H1 (cell line): ENCODE data around the gene XPO1.

Source experiments
- CTCF ChIP-seq, 3 experiments: IDR thresholded peaks; 1 replicate in 2 of 3; 2 replicates in 1 of 3; pipeline versions ENCODE4 v1.5.1 to v1.6.1; 2011; ENCODE audit warnings: low read length in 3 of 3, mild to moderate bottlenecking in 3 of 3, inconsistent platforms in 2 of 3, low read depth in 1 of 3, moderate library complexity in 1 of 3; ENCODE audit not compliant: insufficient read depth in 1 of 3; ENCODE audit errors: control extremely low read depth in 1 of 3
- EGR1 ChIP-seq: IDR thresholded peaks from 2 replicates; pipeline ENCODE4 v1.6.1; 2011; ENCODE audit warnings: low read depth, low read length, borderline replicate concordance
- PHF8 ChIP-seq: fragments of 200-600 bp; sonication (generic); conservative IDR thresholded peaks from 2 replicates; pipeline ENCODE4 v1.7.1; 2012; ENCODE audit warnings: low read depth, mild to moderate bottlenecking, inconsistent platforms, low read length, moderate library complexity
- SRF ChIP-seq: IDR thresholded peaks from 2 replicates; pipeline ENCODE4 v1.6.1; 2011; ENCODE audit warnings: mild to moderate bottlenecking, low read depth, low read length, moderate library complexity
- ZNF274 ChIP-seq: IDR thresholded peaks from 2 replicates; pipeline ENCODE4 v1.7.0; 2012; ENCODE audit warnings: low read length, borderline replicate concordance; ENCODE audit errors: extremely low read depth

GRCh38 chr2:61535449-61535848 is 2.7 kb downstream of the XPO1 start:
- TF ChIP-seq EGR1, result no peak
- TF ChIP-seq CTCF (IDR thresholded peaks at IDR 0.05; ENCODE audit: control extremely low read depth in 1 of 3, insufficient read depth in 1 of 3, low read depth in 1 of 3, low read length in 3 of 3), result no peak
- TF ChIP-seq ZNF274, result no peak
- TF ChIP-seq SRF, result no peak
- no peak for TF ChIP-seq PHF8
